ENCODE results near the gene MLST8.
A peak's percentile ranks its signal among the peaks of the same experiment; 100 is the strongest.

MLST8 gene

GRCh38 chr16:2167068-2167638 is 38.1 kb upstream of the MLST8 start:
- H3K4me3 Mint-ChIP-seq, result no peak overlapping the region
- H3K36me3 Mint-ChIP-seq, result peaks cover 9 to 27% of the 10 kb centered on the region in 2 donors
- peaks cover 5 to 11% of the 10 kb centered on the region in 2 donors for H3K4me1 Mint-ChIP-seq
- ATAC-seq (replicated peaks) (no peak), DNase-seq (no peak)
- H3K27ac Mint-ChIP-seq, result no peak overlapping the region
- no peaks in the 10 kb centered on the region for H3K9me3 Mint-ChIP-seq
- H3K27me3 Mint-ChIP-seq, result no peaks in the 10 kb centered on the region

GRCh38 chr16:2170080-2170479 is 35.2 kb upstream of the MLST8 start:
- DNase-seq (no peak), ATAC-seq (replicated peaks) (no peak)
- Mint-ChIP-seq H3K9me3 (no peaks in the 10 kb centered on the region), H3K36me3 (peaks cover 23 to 39% of the 10 kb centered on the region in 2 donors), H3K27me3 (no peaks in the 10 kb centered on the region), H3K4me1 (peaks cover 0 to 2% of the 10 kb centered on the region in 2 donors), H3K27ac (no peak overlapping the region), H3K4me3 (no peak overlapping the region)

GRCh38 chr16:2170587-2171435 is 34.4 kb upstream of the MLST8 start:
- no peaks in the 10 kb centered on the region for H3K27me3 Mint-ChIP-seq
- peaks cover 0 to 2% of the 10 kb centered on the region in 2 donors for H3K4me1 Mint-ChIP-seq
- ATAC-seq (replicated peaks) (no peak), DNase-seq (no peak)
- H3K36me3 Mint-ChIP-seq, result peaks cover 27 to 39% of the 10 kb centered on the region in 2 donors
- H3K9me3 Mint-ChIP-seq, result no peaks in the 10 kb centered on the region
- no peak overlapping the region for H3K27ac Mint-ChIP-seq
- no peak overlapping the region for H3K4me3 Mint-ChIP-seq

GRCh38 chr16:2171601-2172178 is 33.6 kb upstream of the MLST8 start:
- H3K27me3 Mint-ChIP-seq, result no peaks in the 10 kb centered on the region
- no peak for ATAC-seq (replicated peaks)

GRCh38 chr16:2172688-2173335 is 32.4 kb upstream of the MLST8 start:
- Mint-ChIP-seq H3K4me3 (no peak overlapping the region), H3K4me1 (peaks cover 0 to 2% of the 10 kb centered on the region in 2 donors), H3K36me3 (peaks cover 31 to 44% of the 10 kb centered on the region in 2 donors), H3K27ac (no peak overlapping the region), H3K27me3 (no peaks in the 10 kb centered on the region), H3K9me3 (no peaks in the 10 kb centered on the region)
- DNase-seq (no peak), ATAC-seq (replicated peaks) (no peak)

More at GRCh38 chr16:2171601-2172178, 33.6 kb upstream of the MLST8 start:
- H3K4me1 Mint-ChIP-seq, result no peaks in the 10 kb centered on the region
- H3K36me3 Mint-ChIP-seq, result peaks cover 28 to 39% of the 10 kb centered on the region in 2 donors
- no peaks in the 10 kb centered on the region for H3K9me3 Mint-ChIP-seq
- H3K27ac Mint-ChIP-seq, result no peak overlapping the region
- H3K4me3 Mint-ChIP-seq, result no peak overlapping the region
- no peak for DNase-seq

- peaks cover 28 to 38% of the 10 kb centered on the region in 2 donors for H3K36me3 Mint-ChIP-seq
- no peak overlapping the region for H3K4me3 Mint-ChIP-seq
- H3K27ac Mint-ChIP-seq, result no peak overlapping the region
- ATAC-seq (replicated peaks) (no peak), DNase-seq (no peak)
- peaks cover 0 to 2% of the 10 kb centered on the region in 2 donors for H3K4me1 Mint-ChIP-seq
- no peaks in the 10 kb centered on the region for H3K9me3 Mint-ChIP-seq
- H3K27me3 Mint-ChIP-seq, result no peaks in the 10 kb centered on the region
Measured at GRCh38 chr16:2173366-2173765, 31.9 kb upstream of the MLST8 start.

- peaks cover 0 to 2% of the 10 kb centered on the region in 2 donors for H3K4me1 Mint-ChIP-seq
- no peak overlapping the region for H3K27ac Mint-ChIP-seq
Measured at GRCh38 chr16:2173916-2174315, 31.3 kb upstream of the MLST8 start.

GRCh38 chr16:2174396-2175131 is 30.7 kb upstream of the MLST8 start:
- H3K9me3 Mint-ChIP-seq, result no peaks in the 10 kb centered on the region
- no peak overlapping the region for H3K27ac Mint-ChIP-seq
- H3K36me3 Mint-ChIP-seq, result peaks cover 28 to 38% of the 10 kb centered on the region in 2 donors
- DNase-seq (no peak), ATAC-seq (replicated peaks) (no peak)
- H3K4me3 Mint-ChIP-seq, result no peak overlapping the region
- H3K27me3 Mint-ChIP-seq, result peaks cover 0 to 4% of the 10 kb centered on the region in 2 donors
- H3K4me1 Mint-ChIP-seq, result peaks cover 0 to 2% of the 10 kb centered on the region in 2 donors

More at GRCh38 chr16:2173916-2174315, 31.3 kb upstream of the MLST8 start:
- Mint-ChIP-seq H3K36me3 (peaks cover 28 to 37% of the 10 kb centered on the region in 2 donors), H3K4me3 (no peak overlapping the region), H3K27me3 (no peaks in the 10 kb centered on the region), H3K9me3 (no peaks in the 10 kb centered on the region)
- DNase-seq (no peak), ATAC-seq (replicated peaks) (no peak)

GRCh38 chr16:2175454-2175853 is 29.8 kb upstream of the MLST8 start:
- DNase-seq, result no peak
- Mint-ChIP-seq H3K36me3 (peaks cover 28 to 36% of the 10 kb centered on the region in 2 donors), H3K4me1 (peaks cover 0 to 2% of the 10 kb centered on the region in 2 donors), H3K9me3 (no peaks in the 10 kb centered on the region), H3K4me3 (no peak overlapping the region), H3K27ac (no peak overlapping the region), H3K27me3 (peaks cover 0 to 5% of the 10 kb centered on the region in 2 donors)
- ATAC-seq (replicated peaks), result no peak

GRCh38 chr16:2176047-2176446 is 29.2 kb upstream of the MLST8 start:
- no peaks in the 10 kb centered on the region for H3K9me3 Mint-ChIP-seq
- peaks cover 0 to 5% of the 10 kb centered on the region in 2 donors for H3K27me3 Mint-ChIP-seq
- H3K4me3 Mint-ChIP-seq, result no peak overlapping the region
- DNase-seq (no peak), ATAC-seq (replicated peaks) (no peak)
- H3K4me1 Mint-ChIP-seq, result peaks cover 0 to 2% of the 10 kb centered on the region in 2 donors
- peaks cover 28 to 36% of the 10 kb centered on the region in 2 donors for H3K36me3 Mint-ChIP-seq
- no peak overlapping the region for H3K27ac Mint-ChIP-seq

GRCh38 chr16:2177101-2177500 is 28.2 kb upstream of the MLST8 start:
- no peak overlapping the region for H3K4me3 Mint-ChIP-seq
- DNase-seq, result no peak
- H3K9me3 Mint-ChIP-seq, result no peaks in the 10 kb centered on the region
- peaks cover 31 to 33% of the 10 kb centered on the region in 2 donors for H3K36me3 Mint-ChIP-seq
- H3K27me3 Mint-ChIP-seq, result peaks cover 0 to 5% of the 10 kb centered on the region in 2 donors
- no peak for ATAC-seq (replicated peaks)
- no peak overlapping the region for H3K27ac Mint-ChIP-seq
- peaks cover 0 to 2% of the 10 kb centered on the region in 2 donors for H3K4me1 Mint-ChIP-seq

- no peaks in the 10 kb centered on the region for H3K9me3 Mint-ChIP-seq
- peaks cover 33 to 38% of the 10 kb centered on the region in 2 donors for H3K36me3 Mint-ChIP-seq
- DNase-seq, result no peak
- peaks cover 0 to 5% of the 10 kb centered on the region in 2 donors for H3K27me3 Mint-ChIP-seq
- no peak for ATAC-seq (replicated peaks)
- peaks cover 0 to 2% of the 10 kb centered on the region in 2 donors for H3K4me1 Mint-ChIP-seq
- no peak overlapping the region for H3K4me3 Mint-ChIP-seq
- H3K27ac Mint-ChIP-seq, result no peak overlapping the region
Measured at GRCh38 chr16:2177561-2177960, 27.7 kb upstream of the MLST8 start.

- H3K27me3 Mint-ChIP-seq, result peaks cover 0 to 5% of the 10 kb centered on the region in 2 donors
- no peak for DNase-seq
- H3K27ac Mint-ChIP-seq, result no peak overlapping the region
- H3K36me3 Mint-ChIP-seq, result peaks cover 26 to 38% of the 10 kb centered on the region in 2 donors
- peaks cover 0 to 4% of the 10 kb centered on the region in 2 donors for H3K4me1 Mint-ChIP-seq
- no peaks in the 10 kb centered on the region for H3K9me3 Mint-ChIP-seq
- ATAC-seq (replicated peaks), result peak; percentile 50 to 55
- H3K4me3 Mint-ChIP-seq, result no peak overlapping the region
Measured at GRCh38 chr16:2178321-2179106, 26.7 kb upstream of the MLST8 start.

Data from stimulated activated naive B cell treated with anti-CD40 and anti-IgM and Interleukin-4, amounts not matched to agents 10 μg/mL and 1 μg/mL and 100 μg/mL, for 72 hours (primary cell).